Stimulated activated CD4-positive, alpha-beta T cell treated with anti-CD3 and anti-CD28 coated beads, Interleukin-4, amount 100 ng/mL, for 48 hours (primary cell): ENCODE data around the gene TECPR2.
"Not testable (repeated sequence)": the region's sequence is repeated elsewhere in the genome, so short reads cannot be mapped to it uniquely, and the experiment has no call there.

ENCODE experiments used
- DNase-seq, 2 donors: peaks; one replicate each; pipeline ENCODE4 v3.0.0-alpha.2; 2020; ENCODE audit warnings: low read depth in 2 of 2

The TECPR2 gene

GRCh38 chr14:102508774-102509745, 146.3 kb downstream of the TECPR2 start:
- DNase-seq = peak in 1 of 2 donors; percentile 23

GRCh38 chr14:102509746-102510615, 147.2 kb downstream of the TECPR2 start, which contains the start of gene ANKRD9:
Gene ANKRD9 (minus strand): TSS chr14:102509776. CDS start chr14:102507889, 1,887 bp downstream.
- DNase-seq = peak; percentile 85 to 89

- no peak for DNase-seq
These were observed 148.1 kb downstream of the TECPR2 start for GRCh38 chr14:102510616-102511520.

- DNase-seq = no peak
These were observed 148.8 kb downstream of the TECPR2 start for GRCh38 chr14:102511538-102511937.

GRCh38 chr14:102512793-102513300, 150.1 kb downstream of the TECPR2 start:
- no peak for DNase-seq

GRCh38 chr14:102513899-102514772, 151.4 kb downstream of the TECPR2 start:
- DNase-seq = no peak

GRCh38 chr14:102514987-102515733, 152.4 kb downstream of the TECPR2 start:
- no peak for DNase-seq

GRCh38 chr14:102516531-102517391, 154.0 kb downstream of the TECPR2 start:
- DNase-seq = peak; percentile 42 to 53

GRCh38 chr14:102517392-102518062, 154.8 kb downstream of the TECPR2 start:
- DNase-seq = no peak

GRCh38 chr14:102518063-102518648, 155.4 kb downstream of the TECPR2 start:
- DNase-seq = no peak

GRCh38 chr14:102519709-102520108, 157.0 kb downstream of the TECPR2 start:
- DNase-seq = not testable (repeated sequence)

- no peak for DNase-seq
These were observed 160.4 kb downstream of the TECPR2 start for GRCh38 chr14:102523200-102523568.

GRCh38 chr14:102523569-102524450, 161.1 kb downstream of the TECPR2 start:
- no peak for DNase-seq

- peak; percentile 95 to 99 for DNase-seq
These were observed 161.9 kb downstream of the TECPR2 start for GRCh38 chr14:102524451-102525218.

GRCh38 chr14:102525219-102525928, 162.6 kb downstream of the TECPR2 start:
- no peak for DNase-seq
